GM23248 (cell line): ENCODE measurements around the gene AGL. TPM values are rescaled to one million over a fixed set of nuclear protein-coding genes. Genes with fewer than 3 reads are reported as not detected.

Experiments used
- DNase-seq: peaks from one replicate; pipeline ENCODE4 v3.0.0-alpha.2; 2015
- H2AFZ ChIP-seq: fragments of 200-600 bp; sonication (generic); 2 replicates; pipeline ENCODE4 v1.6.1; 2016; ENCODE audit warnings: antibody characterized with exemption
- H3F3A ChIP-seq: fragments of 200-600 bp; sonication (generic); 2 replicates; pipeline ENCODE4 v1.6.1; 2016; ENCODE audit warnings: mild to moderate bottlenecking, antibody characterized with exemption, mixed run types; ENCODE audit not compliant: insufficient read depth
- H3K27ac ChIP-seq: fragments of 200-600 bp; sonication (generic); 2 replicates; pipeline ENCODE4 v1.5.1; 2016; ENCODE audit warnings: mild to moderate bottlenecking
- H3K27me3 ChIP-seq: fragments of 200-600 bp; sonication (generic); replicated peaks from 2 replicates; pipeline ENCODE4 v1.6.1; 2016; ENCODE audit warnings: mild to moderate bottlenecking; ENCODE audit not compliant: insufficient read depth
- H3K36me3 ChIP-seq: fragments of 200-600 bp; sonication (generic); 2 replicates; pipeline ENCODE4 v1.6.1; 2016; ENCODE audit warnings: low read depth, mild to moderate bottlenecking
- H3K4me1 ChIP-seq: fragments of 200-600 bp; sonication (generic); 2 replicates; pipeline ENCODE4 v1.6.1; 2016; ENCODE audit warnings: mild to moderate bottlenecking; ENCODE audit not compliant: insufficient read depth
- H3K4me2 ChIP-seq: fragments of 200-600 bp; sonication (generic); one replicate; pipeline ENCODE4 v1.6.1; 2016; ENCODE audit warnings: mild to moderate bottlenecking; ENCODE audit not compliant: unreplicated experiment
- H3K4me3 ChIP-seq: fragments of 200-600 bp; sonication (generic); 2 replicates; pipeline ENCODE4 v1.5.1; 2016; ENCODE audit warnings: mild to moderate bottlenecking
- H3K79me2 ChIP-seq: fragments of 200-600 bp; sonication (generic); 2 replicates; pipeline ENCODE4 v1.6.1; 2016; ENCODE audit warnings: mild to moderate bottlenecking; ENCODE audit not compliant: insufficient read depth
- H3K9ac ChIP-seq: fragments of 200-600 bp; sonication (generic); 2 replicates; pipeline ENCODE4 v1.6.1; 2016; ENCODE audit warnings: mild to moderate bottlenecking
- H3K9me2 ChIP-seq: fragments of 200-600 bp; sonication (generic); 2 replicates; pipeline ENCODE4 v1.6.1; 2016; ENCODE audit warnings: mixed run types, mild to moderate bottlenecking, moderate library complexity; ENCODE audit not compliant: insufficient read depth
- H3K9me3 ChIP-seq: fragments of 200-600 bp; sonication (generic); one replicate; pipeline ENCODE4 v1.6.1; 2017; ENCODE audit warnings: low read depth
- H4K20me1 ChIP-seq: fragments of 200-600 bp; sonication (generic); 2 replicates; pipeline ENCODE4 v1.6.0; 2016; ENCODE audit not compliant: insufficient read depth
- EZH2 ChIP-seq: fragments of 200-600 bp; sonication (generic); IDR thresholded peaks from 2 replicates; pipeline ENCODE4 v1.6.1; 2018; ENCODE audit warnings: antibody characterized with exemption, mild to moderate bottlenecking; ENCODE audit not compliant: insufficient read depth, poor library complexity, severe bottlenecking
- EZH2phosphoT487 ChIP-seq: fragments of 200-600 bp; sonication (generic); IDR thresholded peaks from 2 replicates; pipeline ENCODE4 v1.6.1; 2018; ENCODE audit warnings: antibody characterized with exemption, moderate library complexity, mild to moderate bottlenecking, low read depth; ENCODE audit not compliant: insufficient read depth
- WGBS, 2 experiments: methylation state at CpG; one replicate each; pipeline ENCODE4 v1.1.6; 2015 to 2017; ENCODE audit warnings: low lambda C conversion rate in 2 of 2, low coverage in 1 of 2; ENCODE audit errors: missing lambda C conversion rate in 2 of 2; 5-methylcytosine and 5-hydroxymethylcytosine counted together
- in situ Hi-C: fragments of 300-500 bp; cut with MboI; formaldehyde crosslinking; loops from 2 replicates; pipeline ENCODE4 v1.15.0; 2020
- polyA plus RNA-seq: library from polyadenylated mRNA; unstranded; fragments of >200 nt; fragmentation: Nextera tagmentation; extraction: Ambion mirVana; gene quantifications from 2 replicates; pipeline ENCODE4 v1.2.1, GENCODE V29; 2016
- total RNA-seq: library from RNA; depleted of rRNA; stranded (reverse); fragments of >200 nt; shearing (Covaris generic); gene quantifications from 2 replicates; pipeline ENCODE4 v1.2.3, GENCODE V29; 2014

AGL gene
- total and polyA plus RNA-seq, 2 experiments from 2014 or later = 5.5 to 8.0 TPM

GRCh38 chr1:99849413-99849743 lies 783 bp upstream of the AGL start:
- no peak for TF ChIP-seq EZH2phosphoT487
- TF ChIP-seq EZH2 = no peak
- Histone ChIP-seq H3K36me3 (no peaks in the 10 kb centered on the region), H4K20me1 (no peaks in the 10 kb centered on the region), H3K9me2 (no peaks in the 10 kb centered on the region), H3K79me2 (no peaks in the 10 kb centered on the region), H2AFZ (peak overlapping the region; percentile 100), H3F3A (no peaks in the 10 kb centered on the region), H3K27me3 (no peaks in the 10 kb centered on the region), H3K9me3 (no peaks in the 10 kb centered on the region), H3K27ac (peak overlapping the region; percentile 16; the same call in 1 of the 2 replicates), H3K4me2 (peak overlapping the region; percentile 90), H3K9ac (peak overlapping the region; percentile 85), H3K4me1 (peaks cover 22% of the 10 kb centered on the region), H3K4me3 (peak overlapping the region; percentile 92)
- in situ Hi-C loops = no loop called here
- DNase-seq = peak; percentile 10
- WGBS, 2 experiments = 48 to 49% methylated on average over 6 of the region's 6 CpGs

GRCh38 chr1:99850459-99851291 lies 514 bp downstream of the AGL start:
- Histone ChIP-seq H3F3A (no peaks in the 10 kb centered on the region), H3K4me3 (peak overlapping the region; percentile 92), H3K4me2 (peak overlapping the region; percentile 90), H3K9me2 (no peaks in the 10 kb centered on the region), H2AFZ (peak overlapping the region; percentile 100), H3K27me3 (no peaks in the 10 kb centered on the region), H3K9me3 (no peaks in the 10 kb centered on the region), H3K79me2 (no peaks in the 10 kb centered on the region), H3K27ac (peak overlapping the region; percentile 16; the same call in 1 of the 2 replicates), H3K36me3 (no peaks in the 10 kb centered on the region), H3K4me1 (peaks cover 23% of the 10 kb centered on the region), H4K20me1 (no peaks in the 10 kb centered on the region), H3K9ac (peak overlapping the region; percentile 85)
- in situ Hi-C loops = no loop called here
- 1 to 4% methylated on average over 15 of the region's 15 CpGs for WGBS, 2 experiments
- peak; percentile 38 for DNase-seq
- no peak for TF ChIP-seq EZH2
- TF ChIP-seq EZH2phosphoT487 = no peak

- 55 to 61% methylated on average over 4 of the region's 4 CpGs for WGBS, 2 experiments
- Histone ChIP-seq H3F3A (no peaks in the 10 kb centered on the region), H3K4me1 (peaks cover 27% of the 10 kb centered on the region), H3K36me3 (no peaks in the 10 kb centered on the region), H3K79me2 (no peaks in the 10 kb centered on the region), H3K27ac (no peak overlapping the region), H3K4me2 (peak overlapping the region; percentile 90), H4K20me1 (no peaks in the 10 kb centered on the region), H3K4me3 (peak overlapping the region; percentile 92; the same call in 1 of the 2 replicates), H3K9me3 (no peaks in the 10 kb centered on the region), H3K9me2 (no peaks in the 10 kb centered on the region), H3K27me3 (no peaks in the 10 kb centered on the region), H3K9ac (peak overlapping the region; percentile 85; the same call in 1 of the 2 replicates), H2AFZ (peak overlapping the region; percentile 100)
- peak; percentile 32 for DNase-seq
- in situ Hi-C loops = no loop called here
- TF ChIP-seq EZH2phosphoT487 = no peak
- TF ChIP-seq EZH2 = no peak
Observed at GRCh38 chr1:99851850-99852454, 1.8 kb downstream of the AGL start.

GRCh38 chr1:99852648-99853047 lies 2.5 kb downstream of the AGL start:
- H3K27me3 ChIP-seq = no peaks in the 10 kb centered on the region
- peaks cover 27% of the 10 kb centered on the region for H3K4me1 ChIP-seq
- H3K9ac ChIP-seq = no peak overlapping the region
- no peak overlapping the region for H3K27ac ChIP-seq
- no peak overlapping the region for H3K4me2 ChIP-seq
- no peak overlapping the region for H3K4me3 ChIP-seq
- peak; percentile 59 for DNase-seq
- in situ Hi-C loops = no loop called here
- H3F3A ChIP-seq = no peaks in the 10 kb centered on the region
- H3K9me2 ChIP-seq = no peaks in the 10 kb centered on the region
- TF ChIP-seq EZH2phosphoT487 (no peak), EZH2 (no peak)
- 41 to 45% methylated on average over 3 of the region's 3 CpGs for WGBS, 2 experiments
- H4K20me1 ChIP-seq = no peaks in the 10 kb centered on the region
- H2AFZ ChIP-seq = no peak overlapping the region
- no peaks in the 10 kb centered on the region for H3K79me2 ChIP-seq
- no peaks in the 10 kb centered on the region for H3K36me3 ChIP-seq
- no peaks in the 10 kb centered on the region for H3K9me3 ChIP-seq
